GM23338 (cell line): ENCODE measurements around the gene BTNL8. TPM values are rescaled to one million over a fixed set of nuclear protein-coding genes. Genes with fewer than 3 reads are reported as not detected.

ENCODE experiments used
- ATAC-seq: fragments of 200-7000 bp; cut with Tn5 transposase; 3 replicates; pipeline ENCODE4 v1.9.1; 2020
- DNase-seq: peaks from one replicate; pipeline ENCODE4 v3.0.0-alpha.2; 2015; ENCODE audit warnings: low spot score
- H2AFZ ChIP-seq: fragments of 200-600 bp; sonication (generic); 2 replicates; pipeline ENCODE4 v1.8.0; 2016; ENCODE audit warnings: antibody characterized with exemption, mild to moderate bottlenecking, moderate library complexity
- H3F3A ChIP-seq: fragments of 200-600 bp; sonication (generic); replicated peaks from 2 replicates; pipeline ENCODE4 v1.8.0; 2017; ENCODE audit warnings: antibody characterized with exemption, mixed run types, low read depth
- H3K27ac ChIP-seq: fragments of 200-600 bp; sonication (generic); 2 replicates; pipeline ENCODE4 v1.6.1; 2016; ENCODE audit warnings: low read depth
- H3K27me3 ChIP-seq: fragments of 200-600 bp; sonication (generic); 2 replicates; pipeline ENCODE4 v1.8.0; 2016; ENCODE audit warnings: mild to moderate bottlenecking, mixed run types, moderate library complexity; ENCODE audit not compliant: insufficient read depth
- H3K36me3 ChIP-seq: fragments of 200-600 bp; sonication (generic); 2 replicates; pipeline ENCODE4 v1.8.0; 2016; ENCODE audit warnings: mild to moderate bottlenecking; ENCODE audit not compliant: insufficient read depth
- H3K4me1 ChIP-seq: fragments of 200-600 bp; sonication (generic); 2 replicates; pipeline ENCODE4 v1.8.0; 2016; ENCODE audit warnings: mild to moderate bottlenecking, moderate library complexity; ENCODE audit not compliant: insufficient read depth
- H3K4me2 ChIP-seq: fragments of 200-600 bp; sonication (generic); 2 replicates; pipeline ENCODE4 v1.7.1; 2017; ENCODE audit warnings: mixed run types
- H3K4me3 ChIP-seq: fragments of 200-600 bp; sonication (generic); 2 replicates; pipeline ENCODE4 v1.6.1; 2016; ENCODE audit warnings: mixed run types
- H3K79me2 ChIP-seq: fragments of 200-600 bp; sonication (generic); replicated peaks from 2 replicates; pipeline ENCODE4 v1.8.0; 2017; ENCODE audit warnings: mild to moderate bottlenecking; ENCODE audit not compliant: insufficient read depth
- H3K9me2 ChIP-seq: fragments of 200-600 bp; sonication (generic); 2 replicates; pipeline ENCODE4 v1.8.0; 2017; ENCODE audit not compliant: insufficient read depth
- H4K20me1 ChIP-seq: fragments of 200-600 bp; sonication (generic); replicated peaks from 2 replicates; pipeline ENCODE4 v1.8.0; 2017; ENCODE audit warnings: mild to moderate bottlenecking; ENCODE audit not compliant: insufficient read depth
- H3K27ac Mint-ChIP-seq: 2 replicates; pipeline ENCODE4 v1.8.0; 2020; ENCODE audit warnings: inconsistent platforms, mild to moderate bottlenecking, moderate library complexity, mixed read lengths
- H3K27me3 Mint-ChIP-seq: 3 replicates; pipeline ENCODE4 v1.8.0; 2022; ENCODE audit warnings: low read depth, mild to moderate bottlenecking, moderate library complexity, mixed read lengths, inconsistent platforms; ENCODE audit not compliant: insufficient read depth, poor library complexity
- H3K36me3 Mint-ChIP-seq: 3 replicates; pipeline ENCODE4 v1.8.0; 2021; ENCODE audit warnings: low read depth, mild to moderate bottlenecking, inconsistent platforms, moderate library complexity, mixed read lengths
- H3K4me1 Mint-ChIP-seq: 3 replicates; pipeline ENCODE4 v1.8.0; 2020; ENCODE audit warnings: mild to moderate bottlenecking, inconsistent platforms, mixed read lengths
- H3K4me3 Mint-ChIP-seq: 3 replicates; pipeline ENCODE4 v1.8.0; 2021; ENCODE audit warnings: moderate library complexity, mild to moderate bottlenecking, inconsistent platforms, mixed read lengths
- H3K9me3 Mint-ChIP-seq: 3 replicates; pipeline ENCODE4 v1.8.0; 2020; ENCODE audit warnings: moderate library complexity, mild to moderate bottlenecking, inconsistent platforms, mixed read lengths
- CREB1 ChIP-seq: fragments of 250-450 bp; sonication (Bioruptor Pico); IDR thresholded peaks from 2 replicates; pipeline ENCODE4 v1.5.0; 2020; ENCODE audit warnings: low read depth, mild to moderate bottlenecking, moderate library complexity
- ETS1 ChIP-seq: IDR thresholded peaks from 2 replicates; pipeline ENCODE4 v1.6.1; 2016; ENCODE audit warnings: antibody characterized with exemption
- EZH2 ChIP-seq: fragments of 200-600 bp; sonication (generic); IDR thresholded peaks from one replicate; pipeline ENCODE4 v1.8.0; 2017; ENCODE audit warnings: antibody characterized with exemption, mild to moderate bottlenecking, low read depth; ENCODE audit not compliant: unreplicated experiment
- POLR2AphosphoS5 ChIP-seq: IDR thresholded peaks from 2 replicates; pipeline ENCODE4 v1.6.1; 2016; ENCODE audit warnings: antibody characterized with exemption, low read depth
- REST ChIP-seq: IDR thresholded peaks from one replicate; pipeline ENCODE4 v1.6.1; 2018; ENCODE audit warnings: antibody characterized with exemption; ENCODE audit not compliant: unreplicated experiment
- ZNF331 ChIP-seq: fragments of 250-450 bp; sonication (Bioruptor Pico); IDR thresholded peaks from 2 replicates; pipeline ENCODE4 v1.5.0; 2020; ENCODE audit warnings: low read depth, mild to moderate bottlenecking, moderate library complexity
- polyA plus RNA-seq: library from polyadenylated mRNA; unstranded; fragments of >200 nt; fragmentation: Nextera tagmentation; extraction: Ambion mirVana; gene quantifications from 2 replicates; pipeline ENCODE4 v1.2.1, GENCODE V29; 2016
- total RNA-seq: library from RNA; depleted of rRNA; stranded (reverse); fragments of >200 nt; shearing (Covaris generic); gene quantifications from 2 replicates; pipeline ENCODE4 v1.2.3, GENCODE V29; 2014

BTNL8 gene
- total and polyA plus RNA-seq, 2 experiments from 2014 or later: 0.23 TPM; not detected in 1

- no peak for TF ChIP-seq REST
- no peak for TF ChIP-seq CREB1 (CRISPR knock-in tag)
- TF ChIP-seq EZH2: no peak
- TF ChIP-seq ETS1: no peak
- TF ChIP-seq POLR2AphosphoS5: no peak
- no peak for TF ChIP-seq ZNF331 (CRISPR knock-in tag)
Measured at GRCh38 chr5:180850434-180851078, 48.4 kb upstream of the BTNL8 start (continued).

- Histone ChIP-seq H3K4me1 (no peaks in the 10 kb centered on the region), H4K20me1 (peaks cover 16% of the 10 kb centered on the region), H3K4me2 (no peak overlapping the region), H3K9me2 (peaks cover 4% of the 10 kb centered on the region; the same call in 1 of the 2 replicates), H3F3A (no peaks in the 10 kb centered on the region; the same call in 1 of the 2 replicates), H3K27ac (no peak overlapping the region), H2AFZ (no peak overlapping the region), H3K36me3 (peaks cover 50% of the 10 kb centered on the region), H3K27me3 (peaks cover 4% of the 10 kb centered on the region; the same call in 1 of the 2 replicates), H3K79me2 (peaks cover 26% of the 10 kb centered on the region), H3K4me3 (no peak overlapping the region)
- H3K36me3 Mint-ChIP-seq: peaks cover 99% of the 10 kb centered on the region
- TF ChIP-seq REST (no peak), ETS1 (no peak), ZNF331 (CRISPR knock-in tag) (no peak)
- peaks cover 7% of the 10 kb centered on the region for H3K27me3 Mint-ChIP-seq
- H3K4me3 Mint-ChIP-seq: no peak overlapping the region
- H3K4me1 Mint-ChIP-seq: peaks cover 5% of the 10 kb centered on the region; the same call in 2 of the 3 replicates
- peaks cover 58% of the 10 kb centered on the region for H3K9me3 Mint-ChIP-seq
- DNase-seq (no peak), ATAC-seq (no peak)
- no peak overlapping the region for H3K27ac Mint-ChIP-seq
Measured at GRCh38 chr5:180852495-180852894, 46.5 kb upstream of the BTNL8 start.
